Heart left ventricle (tissue), 16 donors: ENCODE results near the gene LAMTOR1. TPM values are rescaled to one million over a fixed set of nuclear protein-coding genes. Genes with fewer than 3 reads are reported as not detected.

ENCODE experiments used
- ATAC-seq, 4 donors: fragments of 200-7000 bp; cut with Tn5 transposase; one replicate each; pipeline ENCODE4 v1.9.1; 2020 to 2022; ENCODE audit warnings: moderate library complexity in 4 of 4, mild to moderate bottlenecking in 3 of 4, moderate number of reproducible peaks in 1 of 4
- DNase-seq, 5 donors: peaks; one replicate each; pipeline ENCODE4 v3.0.0-alpha.2; 2020
- H3K27ac ChIP-seq, 12 donors: fragments of 200-600 bp; sonication (generic) in 4 of 12; one replicate each; pipeline versions ENCODE4 v1.5.0 to v1.8.0; 2016 to 2022; ENCODE audit warnings: mild to moderate bottlenecking in 2 of 12
- H3K27me3 ChIP-seq, 9 donors: fragments of 200-600 bp; sonication (generic) in 2 of 9; one replicate each; pipeline versions ENCODE4 v1.5.1 to v1.8.0; 2016 to 2022; ENCODE audit warnings: mild to moderate bottlenecking in 3 of 9
- H3K36me3 ChIP-seq, 9 donors: fragments of 200-600 bp; sonication (generic) in 2 of 9; one replicate each; pipeline versions ENCODE4 v1.5.0 to v1.8.0; 2018 to 2022; ENCODE audit warnings: mild to moderate bottlenecking in 2 of 9
- H3K4me1 ChIP-seq, 12 donors: fragments of 200-600 bp; sonication (generic) in 4 of 12; one replicate each; pipeline versions ENCODE4 v1.5.0 to v1.8.0; 2016 to 2022; ENCODE audit warnings: mild to moderate bottlenecking in 3 of 12
- H3K4me3 ChIP-seq, 12 donors: fragments of 200-600 bp; sonication (generic) in 4 of 12; one replicate each; pipeline versions ENCODE4 v1.5.0 to v1.8.0; 2017 to 2022; ENCODE audit warnings: mild to moderate bottlenecking in 9 of 12, moderate library complexity in 4 of 12
- H3K9me3 ChIP-seq, 12 donors: fragments of 200-600 bp; sonication (generic) in 4 of 12; one replicate each; pipeline versions ENCODE4 v1.5.0 to v1.8.0; 2016 to 2022; ENCODE audit warnings: mild to moderate bottlenecking in 1 of 12
- POLR2A ChIP-seq, 2 donors: fragments of 450-650 bp; IDR thresholded peaks; one replicate each; pipeline ENCODE4 v1.6.1; 2017; ENCODE audit warnings: antibody characterized with exemption in 2 of 2, mild to moderate bottlenecking in 2 of 2, moderate library complexity in 2 of 2
- WGBS, 4 donors: extraction: QIAGEN DNeasy Blood & Tissue Kit in 2 of 4; methylation state at CpG; one replicate each; pipeline versions ENCODE4 v1.1.5 to v1.1.7; 2013 to 2018; 5-methylcytosine and 5-hydroxymethylcytosine counted together
- intact Hi-C, 10 donors: fragments of 100-400 bp; cut with DNase I; formaldehyde crosslinking; loops; one replicate each; pipeline versions ENCODE4 v1.11.1 to v1.14.2; 2022
- polyA plus RNA-seq, 2 donors: library from polyadenylated mRNA; stranded (reverse); fragments of 200-250 nt; gene quantifications; one replicate each; pipeline ENCODE4 v1.2.3, GENCODE V29; 2013
- total RNA-seq, 9 donors: library from RNA; depleted of rRNA in 2 of 9; stranded (reverse); fragments of >200 nt in 2 of 9; fragmentation: NEBNext Ultra II Directional in 3 of 9; extraction: Animal tissue kit (Norgen Biotek cat#: 25700) in 3 of 9; gene quantifications; one replicate each; pipeline versions ENCODE4 v1.1.0 to v1.2.4, GENCODE V29; 2016 to 2023
- TF ChIP-seq, protein P1 (sequence below), 12 donors: fragments of 200-600 bp; sonication (generic) in 4 of 12; IDR thresholded peaks; one replicate each; pipeline versions ENCODE4 v1.5.0 to v1.8.0; 2018 to 2022; ENCODE audit warnings: antibody characterized with exemption in 12 of 12, mild to moderate bottlenecking in 5 of 12
- donor health status: ischemic (EF 13 %, LVEDD 7.1; RV severe dilation, severe dysfunction).
- donor health status: healthy with polysubstance abuse.
- donor health status: DM: no; HTN: yes; CAD: no.
- donor health status: DM: no; HTN: no; CAD: no.
- donor health status: ischemic (EF 25% LVEDD 6.9; RV normal size, moderate dysfunction).
- donor health status: ischemic (EF 25% LVEDD 5.7; RV mildly dilated, moderate dysfunction).
- donor health status: healthy.
- donor health status: DM: yes; HTN: yes; CAD: no.
- donor health status: ischemic (EF 35%, LVEDD 5.7; RV mildly dilated, moderate dysfunction).
- donor health status: nonischemic (EF 11% LVEDD 7.7; RV severe dilation, severe dysfunction).
- donor health status: DM: yes; HTN: yes; CAD: no.
- donor health status: PGD.
- donor health status: ischemic (EF 29% LVEDD 5.4; RV normal size, mild dysfunction).
- donor health status: nonischemic (EF 23%, LVEDD 6.1; RV moderate dilation, normal function).

Gene LAMTOR1
- total and polyA plus RNA-seq, 11 donors = 68.7 to 159 (median 84.8) TPM

GRCh38 chr11:72066855-72067254, 36.2 kb downstream of the LAMTOR1 start:
- H3K27ac ChIP-seq = peak overlapping the region in 10 of 12 donors; percentile 11 to 80 (median 29)
- H3K36me3 ChIP-seq = peaks cover 0 to 33% (median 5%) of the 10 kb centered on the region in 9 donors
- no peaks in the 10 kb centered on the region for H3K9me3 ChIP-seq
- ATAC-seq (no peak), DNase-seq (no peak)
- intact Hi-C loops = no loop called here
- H3K4me3 ChIP-seq = no peak overlapping the region
- peaks cover 4 to 58% (median 30%) of the 10 kb centered on the region in 12 donors for H3K4me1 ChIP-seq
- H3K27me3 ChIP-seq = no peaks in the 10 kb centered on the region
- TF ChIP-seq, protein P1, sequence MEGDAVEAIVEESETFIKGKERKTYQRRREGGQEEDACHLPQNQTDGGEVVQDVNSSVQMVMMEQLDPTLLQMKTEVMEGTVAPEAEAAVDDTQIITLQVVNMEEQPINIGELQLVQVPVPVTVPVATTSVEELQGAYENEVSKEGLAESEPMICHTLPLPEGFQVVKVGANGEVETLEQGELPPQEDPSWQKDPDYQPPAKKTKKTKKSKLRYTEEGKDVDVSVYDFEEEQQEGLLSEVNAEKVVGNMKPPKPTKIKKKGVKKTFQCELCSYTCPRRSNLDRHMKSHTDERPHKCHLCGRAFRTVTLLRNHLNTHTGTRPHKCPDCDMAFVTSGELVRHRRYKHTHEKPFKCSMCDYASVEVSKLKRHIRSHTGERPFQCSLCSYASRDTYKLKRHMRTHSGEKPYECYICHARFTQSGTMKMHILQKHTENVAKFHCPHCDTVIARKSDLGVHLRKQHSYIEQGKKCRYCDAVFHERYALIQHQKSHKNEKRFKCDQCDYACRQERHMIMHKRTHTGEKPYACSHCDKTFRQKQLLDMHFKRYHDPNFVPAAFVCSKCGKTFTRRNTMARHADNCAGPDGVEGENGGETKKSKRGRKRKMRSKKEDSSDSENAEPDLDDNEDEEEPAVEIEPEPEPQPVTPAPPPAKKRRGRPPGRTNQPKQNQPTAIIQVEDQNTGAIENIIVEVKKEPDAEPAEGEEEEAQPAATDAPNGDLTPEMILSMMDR (IDR thresholded peaks at IDR 0.05) = no peak
- no peak for TF ChIP-seq POLR2A (IDR thresholded peaks at IDR 0.05)

- H3K9me3 ChIP-seq = no peaks in the 10 kb centered on the region
- no peak for TF ChIP-seq POLR2A (IDR thresholded peaks at IDR 0.05)
- TF ChIP-seq, protein P1 (IDR thresholded peaks at IDR 0.05) = no peak
- H3K27ac ChIP-seq = no peak overlapping the region
- no peak overlapping the region for H3K4me3 ChIP-seq
- 86 to 91% (median 87%) methylated on average over 5 of the region's 5 CpGs for WGBS, 4 donors
- ATAC-seq (no peak), DNase-seq (no peak)
- intact Hi-C loops = no loop called here
- H3K36me3 ChIP-seq = peaks cover 0 to 29% (median 2%) of the 10 kb centered on the region in 9 donors
- peaks cover 0 to 12% (median 5%) of the 10 kb centered on the region in 12 donors for H3K4me1 ChIP-seq
- no peaks in the 10 kb centered on the region for H3K27me3 ChIP-seq
Measured at GRCh38 chr11:72061739-72062396, 41.2 kb downstream of the LAMTOR1 start.

- Histone ChIP-seq H3K27me3 (no peaks in the 10 kb centered on the region), H3K9me3 (no peaks in the 10 kb centered on the region), H3K4me3 (no peak overlapping the region), H3K4me1 (peaks cover 0 to 5% (median 0%) of the 10 kb centered on the region in 12 donors), H3K36me3 (peaks cover 0 to 23% (median 2%) of the 10 kb centered on the region in 9 donors), H3K27ac (no peak overlapping the region)
- TF ChIP-seq, protein P1 (IDR thresholded peaks at IDR 0.05) = no peak
- no peak for TF ChIP-seq POLR2A (IDR thresholded peaks at IDR 0.05)
- ATAC-seq (peak in 2 of 4 donors; percentile 20 to 41), DNase-seq (no peak)
- intact Hi-C loops = no loop called here
- WGBS, 4 donors = 59 to 66% (median 62%) methylated on average over 3 of the region's 3 CpGs
Measured at GRCh38 chr11:72058416-72059034, 44.6 kb downstream of the LAMTOR1 start.

- 81 to 92% (median 84%) methylated on average over 3 of the region's 3 CpGs for WGBS, 4 donors
- ATAC-seq (peak in 1 of 4 donors; percentile 73), DNase-seq (peak in 1 of 5 donors; percentile 19)
- TF ChIP-seq, protein P1 (IDR thresholded peaks at IDR 0.05) = no peak
- TF ChIP-seq POLR2A (IDR thresholded peaks at IDR 0.05) = no peak
- Histone ChIP-seq H3K4me1 (peaks cover 0 to 12% (median 6%) of the 10 kb centered on the region in 12 donors), H3K9me3 (no peaks in the 10 kb centered on the region), H3K27ac (peak overlapping the region in 9 of 12 donors; percentile 2 to 58 (median 33)), H3K36me3 (peaks cover 0 to 32% (median 0%) of the 10 kb centered on the region in 9 donors), H3K4me3 (no peak overlapping the region), H3K27me3 (no peaks in the 10 kb centered on the region)
- intact Hi-C loops = no loop called here
Measured at GRCh38 chr11:72048766-72049460, 54.2 kb downstream of the LAMTOR1 start.
